NCI-H774 (cell line): ENCODE measurements around the gene EHD2.

ENCODE experiments used
- DNase-seq: peaks from one replicate; lab custom pipeline; 2025; lab: John Stamatoyannopoulos, UW

EHD2 gene

GRCh38 chr19:47691090-47691489 lies 22.1 kb upstream of the EHD2 start:
- DNase-seq: no peak

- DNase-seq: no peak
These were observed 21.4 kb upstream of the EHD2 start for GRCh38 chr19:47691782-47692181.

DNA sequence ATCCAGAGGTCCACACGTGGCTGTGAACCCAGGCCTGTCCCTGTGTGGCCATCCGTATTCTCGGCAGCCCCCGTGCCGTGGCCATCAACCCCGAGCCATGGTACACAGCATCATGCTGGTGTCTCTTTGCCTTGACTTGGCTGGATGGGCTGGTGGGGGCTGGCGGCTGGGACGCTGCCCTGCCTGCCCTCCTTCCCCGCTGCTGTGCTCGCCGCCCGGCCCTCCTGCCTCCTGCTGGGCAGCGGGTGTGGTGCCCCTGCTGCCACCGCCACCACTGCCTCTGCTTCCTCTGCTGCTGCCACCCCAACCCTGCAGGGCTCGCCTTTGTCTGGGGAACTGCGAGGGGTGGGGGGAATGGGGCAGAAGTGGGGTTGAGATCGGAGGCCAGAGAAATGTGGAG lies 19.7 kb upstream of the EHD2 start:
- DNase-seq: no peak

DNA sequence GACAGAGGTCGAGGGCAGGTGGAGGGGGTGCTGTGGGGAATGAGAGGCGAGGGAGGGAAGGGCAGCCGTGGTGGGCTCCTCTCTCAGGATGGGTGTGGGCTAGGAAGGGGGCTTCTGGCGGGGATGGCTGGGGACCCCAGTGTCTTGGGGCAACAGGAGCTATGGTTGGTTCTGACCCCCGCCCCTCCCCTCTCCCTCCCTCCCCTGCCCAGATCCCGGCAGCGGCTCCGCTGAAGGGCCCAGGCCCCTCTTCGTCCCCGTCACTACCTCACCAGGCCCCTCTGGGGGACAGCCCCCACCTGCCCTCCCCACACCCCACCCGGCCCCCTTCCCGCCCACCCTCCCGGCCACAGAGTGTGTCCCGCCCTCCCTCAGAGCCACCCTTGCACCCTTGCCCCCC lies 19.3 kb upstream of the EHD2 start:
- no peak for DNase-seq

GRCh38 chr19:47694466-47695273 lies 18.6 kb upstream of the EHD2 start:
- no peak for DNase-seq

- DNase-seq: no peak
These were observed 17.5 kb upstream of the EHD2 start for GRCh38 chr19:47695533-47696262.

- DNase-seq: no peak
These were observed 16.6 kb upstream of the EHD2 start for GRCh38 chr19:47696635-47697034.

GRCh38 chr19:47697863-47698609 lies 15.2 kb upstream of the EHD2 start:
- DNase-seq: peak; percentile 45

GRCh38 chr19:47698631-47699359 lies 14.4 kb upstream of the EHD2 start:
- DNase-seq: no peak

GRCh38 chr19:47699360-47699917 lies 13.8 kb upstream of the EHD2 start:
- DNase-seq: no peak

GRCh38 chr19:47700934-47701716 lies 12.1 kb upstream of the EHD2 start:
- no peak for DNase-seq

DNA sequence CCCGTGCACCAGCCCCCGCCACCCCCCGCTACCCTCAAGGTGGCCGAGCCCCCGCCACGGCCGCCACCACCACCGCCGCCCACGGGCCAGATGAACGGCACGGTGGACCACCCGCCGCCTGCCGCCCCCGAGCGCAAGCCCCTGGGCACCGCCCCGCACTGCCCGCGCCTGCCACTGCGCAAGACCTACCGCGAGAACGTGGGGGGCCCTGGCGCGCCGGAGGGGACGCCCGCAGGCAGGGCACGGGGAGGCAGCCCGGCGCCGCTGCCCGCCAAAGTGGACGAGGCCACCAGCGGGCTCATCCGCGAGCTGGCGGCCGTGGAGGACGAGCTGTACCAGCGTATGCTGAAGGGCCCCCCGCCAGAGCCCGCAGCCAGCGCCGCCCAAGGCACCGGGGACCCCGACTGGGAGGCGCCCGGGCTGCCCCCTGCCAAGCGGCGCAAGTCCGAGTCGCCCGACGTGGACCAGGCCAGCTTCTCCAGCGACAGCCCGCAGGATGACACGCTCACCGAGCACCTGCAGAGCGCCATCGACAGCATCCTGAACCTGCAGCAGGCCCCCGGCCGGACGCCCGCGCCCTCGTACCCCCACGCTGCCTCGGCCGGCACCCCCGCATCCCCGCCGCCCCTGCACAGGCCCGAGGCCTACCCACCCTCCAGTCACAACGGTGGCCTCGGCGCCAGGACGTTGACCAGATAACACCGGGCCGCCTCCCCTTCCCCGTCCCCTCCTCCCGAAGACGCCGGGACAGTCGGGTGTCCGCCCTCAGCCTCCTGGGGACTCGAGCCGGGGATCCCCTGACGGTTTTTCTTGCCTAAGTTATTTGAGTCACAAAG lies 11.3 kb upstream of the EHD2 start:
- DNase-seq: no peak

DNA sequence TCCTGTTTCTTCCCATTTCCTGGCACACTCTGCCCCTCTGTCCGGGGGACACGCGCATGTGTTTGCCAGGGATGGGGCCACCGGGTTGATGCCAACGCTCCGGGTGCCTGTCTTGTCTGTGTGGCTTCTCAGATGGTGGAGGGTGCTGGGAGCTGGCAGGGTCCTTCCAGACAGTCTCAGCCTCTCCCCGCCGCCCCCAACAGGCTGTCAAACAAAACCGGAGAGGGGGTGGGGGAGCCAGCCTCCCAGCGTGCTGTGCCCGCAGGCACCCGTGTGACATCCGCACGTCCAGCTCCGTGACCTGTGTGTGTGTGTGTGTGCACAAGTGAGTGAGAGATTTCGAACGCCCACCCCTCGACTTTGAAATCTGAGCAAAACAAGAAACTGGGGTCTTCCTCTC lies 10.6 kb upstream of the EHD2 start:
- DNase-seq: no peak

DNA sequence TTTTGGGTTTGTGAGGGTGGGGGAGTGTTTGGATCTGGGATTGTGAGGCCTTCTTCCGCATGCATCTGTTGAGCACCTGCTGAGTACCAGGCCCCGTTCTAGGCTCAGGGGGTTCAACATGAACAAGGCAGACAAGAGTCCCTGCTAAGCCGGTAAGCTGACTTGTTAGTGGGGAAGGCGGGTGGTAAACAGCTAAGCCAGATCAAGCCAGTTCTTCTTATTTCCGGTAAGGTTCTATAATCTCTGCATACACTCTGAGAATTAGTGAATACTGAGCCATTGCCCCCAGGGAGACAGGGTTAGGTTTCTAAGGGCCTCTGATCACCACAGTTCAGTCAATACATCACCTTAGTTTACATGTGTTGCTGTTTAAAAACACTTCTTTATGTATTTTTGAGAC lies 9.9 kb upstream of the EHD2 start:
- DNase-seq: no peak

DNA sequence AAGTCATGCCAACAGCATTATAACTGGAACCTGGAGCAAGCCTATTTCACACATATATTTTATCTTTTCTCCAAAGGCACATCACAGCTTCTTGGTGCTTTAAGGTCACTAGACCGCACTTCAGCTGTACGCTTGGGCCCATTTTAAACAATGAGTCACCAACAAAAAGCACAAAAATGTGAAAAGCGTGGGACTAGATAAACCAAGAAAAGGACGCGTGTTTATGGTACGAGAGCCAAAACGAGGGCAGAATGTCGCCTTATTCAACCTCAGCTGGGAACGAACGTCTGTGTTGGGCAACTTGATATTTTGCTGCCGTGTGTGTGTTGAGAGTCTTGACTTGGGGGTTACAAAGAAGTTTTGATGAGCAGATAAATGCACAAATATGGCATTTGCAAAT lies 9.2 kb upstream of the EHD2 start:
- DNase-seq: no peak

- DNase-seq: no peak
These were observed 8.6 kb upstream of the EHD2 start for GRCh38 chr19:47704656-47705055.

- DNase-seq: peak; percentile 57
These were observed 5.9 kb upstream of the EHD2 start for GRCh38 chr19:47707135-47707925.

GRCh38 chr19:47711652-47712242 lies 1.5 kb upstream of the EHD2 start:
- DNase-seq: no peak

GRCh38 chr19:47714339-47714738 lies 1.1 kb downstream of the EHD2 start:
- DNase-seq: no peak
